WTC11 (cell line): ENCODE data around the gene ARID4B. TPM values are rescaled to one million over a fixed set of nuclear protein-coding genes. Genes with fewer than 3 reads are reported as not detected.

ENCODE experiments used
- ATAC-seq: fragments of 200-7000 bp; cut with Tn5 transposase; 2 replicates; pipeline ENCODE4 v1.10.0; 2021; ENCODE audit warnings: mild to moderate bottlenecking, moderate library complexity
- CTCF ChIA-PET: fragments of 300-600 bp; sonication (Branson Sonifier 250); formaldehyde crosslinking; loops from one replicate; lab custom pipeline; 2021; ENCODE audit warnings: antibody characterized with exemption; lab: Charles Lee
- POLR2A ChIA-PET: fragments of 350-600 bp; sonication (Branson Sonifier 250); formaldehyde crosslinking; loops from one replicate; lab custom pipeline; 2021; ENCODE audit warnings: antibody characterized with exemption; lab: Charles Lee
- DNase-seq: peaks from one replicate; pipeline ENCODE4 v3.0.0; 2021; ENCODE audit warnings: low spot score
- H3K27ac Mint-ChIP-seq: 2 replicates; pipeline ENCODE4 v1.8.0; 2021; ENCODE audit warnings: mixed read lengths
- H3K27me3 Mint-ChIP-seq: 2 replicates; pipeline ENCODE4 v1.8.0; 2021; ENCODE audit warnings: low read depth, mild to moderate bottlenecking, moderate library complexity, mixed read lengths
- H3K36me3 Mint-ChIP-seq: 2 replicates; pipeline ENCODE4 v1.8.0; 2021; ENCODE audit warnings: mixed read lengths
- H3K4me1 Mint-ChIP-seq: 2 replicates; pipeline ENCODE4 v1.8.0; 2022; ENCODE audit warnings: mixed read lengths
- H3K4me3 Mint-ChIP-seq: 2 replicates; pipeline ENCODE4 v1.8.0; 2021; ENCODE audit warnings: mild to moderate bottlenecking, moderate library complexity, mixed read lengths
- H3K9me3 Mint-ChIP-seq: 2 replicates; pipeline ENCODE4 v1.8.0; 2021; ENCODE audit warnings: mixed read lengths
- E2F1 ChIP-seq: sonication (generic); formaldehyde crosslinking; IDR thresholded peaks from 2 replicates; pipeline ENCODE4 v1.8.0; 2022; ENCODE audit warnings: mild to moderate bottlenecking, missing genetic modification reagents
- ELF4 ChIP-seq: sonication (generic); formaldehyde crosslinking; IDR thresholded peaks from 2 replicates; pipeline ENCODE4 v1.8.1; 2022; ENCODE audit warnings: low read depth, mild to moderate bottlenecking, moderate library complexity, missing genetic modification reagents
- FOXJ3 ChIP-seq: sonication (generic); formaldehyde crosslinking; IDR thresholded peaks from 2 replicates; pipeline ENCODE4 v1.9.0; 2021; ENCODE audit warnings: missing genetic modification reagents, mild to moderate bottlenecking, borderline replicate concordance
- FOXK1 ChIP-seq: sonication (generic); formaldehyde crosslinking; IDR thresholded peaks from 2 replicates; pipeline ENCODE4 v1.8.0; 2022; ENCODE audit warnings: mild to moderate bottlenecking, moderate library complexity, missing genetic modification reagents
- GRHL2 ChIP-seq: fragments of 250-450 bp; sonication (Bioruptor Pico); IDR thresholded peaks from 2 replicates; pipeline ENCODE4 v1.8.0; 2022; ENCODE audit warnings: mild to moderate bottlenecking, moderate library complexity; ENCODE audit not compliant: insufficient replicate concordance, severe bottlenecking
- HMGA2 ChIP-seq: fragments of 250-450 bp; sonication (Bioruptor Pico); IDR thresholded peaks from 2 replicates; pipeline ENCODE4 v1.4.0; 2021; ENCODE audit warnings: mild to moderate bottlenecking, moderate library complexity
- IRF2 ChIP-seq: sonication (generic); formaldehyde crosslinking; IDR thresholded peaks from 2 replicates; pipeline ENCODE4 v1.8.0; 2022; ENCODE audit warnings: low read depth, missing genetic modification reagents, borderline replicate concordance
- JUN ChIP-seq: sonication (generic); formaldehyde crosslinking; IDR thresholded peaks from 2 replicates; pipeline ENCODE4 v1.8.0; 2023; ENCODE audit warnings: mild to moderate bottlenecking, missing genetic modification reagents
- KAT7 ChIP-seq: sonication (generic); formaldehyde crosslinking; IDR thresholded peaks from 2 replicates; pipeline ENCODE4 v1.8.1; 2023; ENCODE audit warnings: missing genetic modification reagents, mild to moderate bottlenecking, borderline replicate concordance
- MAX ChIP-seq: sonication (generic); formaldehyde crosslinking; IDR thresholded peaks from 2 replicates; pipeline ENCODE4 v1.8.0; 2022; ENCODE audit warnings: mild to moderate bottlenecking, missing genetic modification reagents
- MYBL2 ChIP-seq: sonication (generic); formaldehyde crosslinking; IDR thresholded peaks from 2 replicates; pipeline ENCODE4 v1.8.1; 2023; ENCODE audit warnings: mild to moderate bottlenecking, moderate library complexity, missing genetic modification reagents
- NR3C1 ChIP-seq: sonication (generic); formaldehyde crosslinking; conservative IDR thresholded peaks from 2 replicates; pipeline ENCODE4 v1.8.1; 2023; ENCODE audit warnings: low read depth, mild to moderate bottlenecking, missing genetic modification reagents
- PRRX2 ChIP-seq: fragments of 250-450 bp; sonication (Bioruptor Pico); IDR thresholded peaks from 2 replicates; pipeline ENCODE4 v1.8.0; 2021; ENCODE audit warnings: mild to moderate bottlenecking
- SOX15 ChIP-seq: fragments of 250-450 bp; sonication (Bioruptor Pico); IDR thresholded peaks from 2 replicates; pipeline ENCODE4 v1.9.0; 2021; ENCODE audit warnings: mild to moderate bottlenecking
- TEAD4 ChIP-seq: sonication (generic); formaldehyde crosslinking; IDR thresholded peaks from 2 replicates; pipeline ENCODE4 v1.8.0; 2022; ENCODE audit warnings: mild to moderate bottlenecking, missing genetic modification reagents
- ZBTB21 ChIP-seq: sonication (generic); formaldehyde crosslinking; IDR thresholded peaks from 2 replicates; pipeline ENCODE4 v1.8.1; 2023; ENCODE audit warnings: mild to moderate bottlenecking, missing genetic modification reagents, borderline replicate concordance
- ZBTB43 ChIP-seq: sonication (generic); formaldehyde crosslinking; IDR thresholded peaks from 2 replicates; pipeline ENCODE4 v1.8.1; 2023; ENCODE audit warnings: mild to moderate bottlenecking, missing genetic modification reagents
- ZMAT4 ChIP-seq: fragments of 250-450 bp; sonication (Bioruptor Pico); IDR thresholded peaks from 2 replicates; pipeline ENCODE4 v1.9.0; 2021; ENCODE audit warnings: mild to moderate bottlenecking
- ZNF219 ChIP-seq: sonication (generic); formaldehyde crosslinking; IDR thresholded peaks from 2 replicates; pipeline ENCODE4 v1.8.0; 2023; ENCODE audit warnings: missing genetic modification reagents, mild to moderate bottlenecking, borderline replicate concordance
- ZNF232 ChIP-seq: sonication (generic); formaldehyde crosslinking; IDR thresholded peaks from 2 replicates; pipeline ENCODE4 v1.8.0; 2022; ENCODE audit warnings: mild to moderate bottlenecking, missing genetic modification reagents
- ZNF396 ChIP-seq: fragments of 250-450 bp; sonication (Bioruptor Pico); IDR thresholded peaks from 2 replicates; pipeline ENCODE4 v1.8.0; 2021; ENCODE audit warnings: mild to moderate bottlenecking, moderate library complexity, borderline replicate concordance
- ZNF423 ChIP-seq: fragments of 250-450 bp; sonication (Bioruptor Pico); IDR thresholded peaks from 2 replicates; pipeline ENCODE4 v2.1.2; 2022; ENCODE audit warnings: mild to moderate bottlenecking, moderate library complexity
- total RNA-seq: library from RNA; stranded (reverse); gene quantifications from 3 replicates; pipeline ENCODE4 v1.2.3, GENCODE V29; 2021
- TF ChIP-seq, protein P1 (sequence below): fragments of 250-450 bp; sonication (Bioruptor Pico); conservative IDR thresholded peaks from 2 replicates; pipeline ENCODE4 v1.9.0; 2021; ENCODE audit warnings: mild to moderate bottlenecking
- TF ChIP-seq, protein P2 (sequence below): sonication (generic); formaldehyde crosslinking; IDR thresholded peaks from 2 replicates; pipeline ENCODE4 v1.8.0; 2023; ENCODE audit warnings: mild to moderate bottlenecking, missing genetic modification reagents
- TF ChIP-seq, protein P3 (sequence below): sonication (generic); formaldehyde crosslinking; IDR thresholded peaks from 2 replicates; pipeline ENCODE4 v1.8.1; 2023; ENCODE audit warnings: mild to moderate bottlenecking, missing genetic modification reagents

ARID4B gene
- total RNA-seq, 1 experiment from 2014 or later = 35.7 TPM

DNA sequence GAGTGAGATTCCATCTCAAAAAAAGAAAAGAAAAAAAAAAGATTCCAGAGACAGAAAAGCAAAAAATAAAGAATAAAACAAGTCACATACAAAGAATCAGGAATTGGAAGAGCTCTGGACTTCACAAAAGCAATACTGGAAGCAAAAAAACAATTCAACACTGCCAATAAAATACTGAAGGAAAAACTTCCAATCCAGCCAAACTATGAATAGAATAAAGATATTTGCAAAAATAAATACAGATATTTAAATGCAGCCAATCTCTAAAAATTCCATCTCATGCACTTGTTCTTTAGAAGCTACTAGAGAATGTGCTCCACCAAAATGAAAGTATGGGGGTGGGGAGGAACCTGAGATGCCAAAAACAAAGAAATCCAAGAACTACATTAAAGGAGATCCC, 137.5 kb downstream of the ARID4B start (continued):
- TF ChIP-seq SOX15 (CRISPR knock-in tag) (no peak), ZBTB21 (CRISPR knock-in tag) (no peak), ZNF423 (CRISPR knock-in tag) (no peak), TEAD4 (CRISPR knock-in tag) (no peak), ELF4 (no peak), PRRX2 (CRISPR knock-in tag) (no peak), FOXJ3 (CRISPR knock-in tag) (no peak), ZNF232 (CRISPR knock-in tag) (no peak), ZBTB43 (CRISPR knock-in tag) (no peak)

GRCh38 chr1:235187316-235187715, 140.7 kb downstream of the ARID4B start:
- Mint-ChIP-seq H3K27me3 (no peaks in the 10 kb centered on the region), H3K36me3 (peaks cover 12% of the 10 kb centered on the region), H3K4me3 (no peak overlapping the region), H3K4me1 (no peaks in the 10 kb centered on the region), H3K27ac (no peak overlapping the region), H3K9me3 (no peaks in the 10 kb centered on the region)
- DNase-seq (no peak), ATAC-seq (no peak)
- TF ChIP-seq MYBL2 (CRISPR knock-in tag) (no peak), MAX (no peak), ZMAT4 (CRISPR knock-in tag) (no peak), JUN (CRISPR knock-in tag) (no peak), FOXK1 (no peak), ZNF219 (CRISPR knock-in tag) (no peak)
- TF ChIP-seq, protein P1, sequence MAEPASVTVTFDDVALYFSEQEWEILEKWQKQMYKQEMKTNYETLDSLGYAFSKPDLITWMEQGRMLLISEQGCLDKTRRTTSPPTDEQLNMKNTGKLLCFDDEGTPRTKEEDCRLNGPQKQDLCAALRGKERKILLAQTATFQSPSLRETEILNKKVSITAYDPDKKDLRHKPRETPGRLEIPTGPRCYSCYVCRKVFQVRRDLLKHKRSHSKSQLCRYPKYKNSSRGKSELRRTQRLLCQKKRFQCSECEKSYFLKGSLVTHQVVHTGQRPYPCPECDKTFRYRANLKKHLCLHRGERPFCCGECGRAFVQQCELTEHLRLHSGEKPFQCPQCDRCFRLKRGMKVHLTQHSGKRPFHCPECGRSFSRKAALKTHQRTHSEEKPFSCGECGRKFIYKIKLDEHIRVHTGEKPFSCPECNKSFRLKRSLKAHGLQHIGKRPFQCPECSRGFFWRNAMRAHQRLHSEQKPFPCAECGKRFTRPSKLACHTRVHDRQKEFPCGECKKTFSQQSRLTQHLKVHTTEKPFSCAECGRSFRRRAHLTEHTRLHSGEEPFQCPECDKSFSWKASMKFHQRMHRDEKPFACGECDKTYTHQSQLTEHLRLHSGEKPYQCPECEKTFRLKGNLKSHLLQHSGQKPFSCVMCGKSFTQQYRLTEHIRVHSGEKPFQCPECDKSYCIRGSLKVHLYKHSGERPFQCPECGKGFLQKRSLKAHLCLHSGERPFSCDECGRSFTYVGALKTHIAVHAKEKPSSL = no peak
- ChIA-PET POLR2A (no interaction called here), CTCF (no interaction called here)

DNA sequence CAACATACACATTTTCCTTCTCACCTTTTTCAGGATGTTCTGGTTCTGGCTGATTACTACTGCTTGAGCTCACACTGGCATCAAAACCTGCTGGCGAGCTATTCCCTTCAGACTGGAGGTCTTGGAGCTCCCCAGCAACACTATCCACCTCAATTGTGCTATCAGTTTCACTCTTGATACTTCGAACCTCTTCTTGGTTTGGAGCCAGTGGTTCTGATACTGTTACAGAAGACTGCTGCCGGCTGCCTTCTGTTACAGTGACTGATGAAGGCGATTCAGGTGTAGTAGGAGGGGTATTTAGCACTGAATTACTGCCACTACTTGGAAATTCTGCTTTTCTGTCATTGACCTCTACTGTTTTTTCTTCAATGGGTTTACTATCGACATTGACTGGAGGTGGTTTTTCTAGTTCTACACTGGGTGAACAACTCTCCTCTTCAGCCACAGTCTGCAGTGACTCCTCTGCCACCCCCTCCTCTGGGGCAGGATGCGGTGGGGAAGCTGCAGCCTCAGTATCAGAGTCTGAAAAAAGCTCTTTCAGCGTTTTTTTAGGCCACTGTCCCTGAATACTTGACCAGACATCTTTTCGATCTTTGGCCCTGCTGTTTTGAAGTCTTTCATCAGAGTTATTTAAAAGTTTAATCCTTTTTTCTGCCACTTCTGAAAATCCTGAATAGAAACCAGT, 146.3 kb downstream of the ARID4B start:
- H3K4me1 Mint-ChIP-seq = no peaks in the 10 kb centered on the region
- H3K27ac Mint-ChIP-seq = no peak overlapping the region
- DNase-seq (no peak), ATAC-seq (no peak)
- H3K4me3 Mint-ChIP-seq = no peak overlapping the region
- H3K36me3 Mint-ChIP-seq = peaks cover 26% of the 10 kb centered on the region
- no peaks in the 10 kb centered on the region for H3K9me3 Mint-ChIP-seq
- ChIA-PET CTCF (no interaction called here), POLR2A (interaction anchor here (0.6 kb wide), 1 partner anchor 23 kb away, joined by 4 read pairs; no protein-coding TSS in a partner anchor)
- no peaks in the 10 kb centered on the region for H3K27me3 Mint-ChIP-seq
- TF ChIP-seq, protein P2, sequence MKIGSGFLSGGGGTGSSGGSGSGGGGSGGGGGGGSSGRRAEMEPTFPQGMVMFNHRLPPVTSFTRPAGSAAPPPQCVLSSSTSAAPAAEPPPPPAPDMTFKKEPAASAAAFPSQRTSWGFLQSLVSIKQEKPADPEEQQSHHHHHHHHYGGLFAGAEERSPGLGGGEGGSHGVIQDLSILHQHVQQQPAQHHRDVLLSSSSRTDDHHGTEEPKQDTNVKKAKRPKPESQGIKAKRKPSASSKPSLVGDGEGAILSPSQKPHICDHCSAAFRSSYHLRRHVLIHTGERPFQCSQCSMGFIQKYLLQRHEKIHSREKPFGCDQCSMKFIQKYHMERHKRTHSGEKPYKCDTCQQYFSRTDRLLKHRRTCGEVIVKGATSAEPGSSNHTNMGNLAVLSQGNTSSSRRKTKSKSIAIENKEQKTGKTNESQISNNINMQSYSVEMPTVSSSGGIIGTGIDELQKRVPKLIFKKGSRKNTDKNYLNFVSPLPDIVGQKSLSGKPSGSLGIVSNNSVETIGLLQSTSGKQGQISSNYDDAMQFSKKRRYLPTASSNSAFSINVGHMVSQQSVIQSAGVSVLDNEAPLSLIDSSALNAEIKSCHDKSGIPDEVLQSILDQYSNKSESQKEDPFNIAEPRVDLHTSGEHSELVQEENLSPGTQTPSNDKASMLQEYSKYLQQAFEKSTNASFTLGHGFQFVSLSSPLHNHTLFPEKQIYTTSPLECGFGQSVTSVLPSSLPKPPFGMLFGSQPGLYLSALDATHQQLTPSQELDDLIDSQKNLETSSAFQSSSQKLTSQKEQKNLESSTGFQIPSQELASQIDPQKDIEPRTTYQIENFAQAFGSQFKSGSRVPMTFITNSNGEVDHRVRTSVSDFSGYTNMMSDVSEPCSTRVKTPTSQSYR (CRISPR knock-in tag) = no peak
- TF ChIP-seq NR3C1 (CRISPR knock-in tag) (no peak), HMGA2 (CRISPR knock-in tag) (no peak), GRHL2 (CRISPR knock-in tag) (no peak), ZNF396 (no peak), JUN (CRISPR knock-in tag) (no peak), SOX15 (CRISPR knock-in tag) (no peak), KAT7 (CRISPR knock-in tag) (no peak), IRF2 (no peak), E2F1 (CRISPR knock-in tag) (no peak)
- TF ChIP-seq, protein P3, sequence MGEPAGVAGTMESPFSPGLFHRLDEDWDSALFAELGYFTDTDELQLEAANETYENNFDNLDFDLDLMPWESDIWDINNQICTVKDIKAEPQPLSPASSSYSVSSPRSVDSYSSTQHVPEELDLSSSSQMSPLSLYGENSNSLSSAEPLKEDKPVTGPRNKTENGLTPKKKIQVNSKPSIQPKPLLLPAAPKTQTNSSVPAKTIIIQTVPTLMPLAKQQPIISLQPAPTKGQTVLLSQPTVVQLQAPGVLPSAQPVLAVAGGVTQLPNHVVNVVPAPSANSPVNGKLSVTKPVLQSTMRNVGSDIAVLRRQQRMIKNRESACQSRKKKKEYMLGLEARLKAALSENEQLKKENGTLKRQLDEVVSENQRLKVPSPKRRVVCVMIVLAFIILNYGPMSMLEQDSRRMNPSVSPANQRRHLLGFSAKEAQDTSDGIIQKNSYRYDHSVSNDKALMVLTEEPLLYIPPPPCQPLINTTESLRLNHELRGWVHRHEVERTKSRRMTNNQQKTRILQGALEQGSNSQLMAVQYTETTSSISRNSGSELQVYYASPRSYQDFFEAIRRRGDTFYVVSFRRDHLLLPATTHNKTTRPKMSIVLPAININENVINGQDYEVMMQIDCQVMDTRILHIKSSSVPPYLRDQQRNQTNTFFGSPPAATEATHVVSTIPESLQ (CRISPR knock-in tag) = no peak
